HepG2 (cell line): ENCODE results near the gene HSD3B7. TPM values are rescaled to one million over a fixed set of nuclear protein-coding genes. Genes with fewer than 3 reads are reported as not detected.
A peak's percentile ranks its signal among the peaks of the same experiment; 100 is the strongest.

Experiments
- CHD2 ChIP-seq: IDR thresholded peaks from 2 replicates; pipeline ENCODE4 v1.6.1; 2011; ENCODE audit warnings: low read depth, low read length, improper control_type of control experiment
- ETV5 ChIP-seq: IDR thresholded peaks from 2 replicates; pipeline ENCODE4 v1.6.1; 2018; ENCODE audit warnings: missing biosample characterization, missing genetic modification reagents, inconsistent platforms, borderline replicate concordance
- ISL2 ChIP-seq: sonication (generic); formaldehyde crosslinking; IDR thresholded peaks from 2 replicates; pipeline ENCODE4 v1.5.0; 2020; ENCODE audit warnings: missing genetic modification reagents
- KMT2B ChIP-seq: IDR thresholded peaks from 2 replicates; pipeline ENCODE4 v1.6.1; 2016; ENCODE audit warnings: missing genetic modification reagents, missing compliant biosample characterization
- MTA3 ChIP-seq: sonication (generic); formaldehyde crosslinking; IDR thresholded peaks from 2 replicates; pipeline ENCODE4 v1.4.0; 2020; ENCODE audit warnings: missing genetic modification reagents
- RELA ChIP-seq: sonication (generic); formaldehyde crosslinking; IDR thresholded peaks from 2 replicates; pipeline ENCODE4 v1.4.0; 2020; ENCODE audit warnings: missing genetic modification reagents
- RFXAP ChIP-seq: sonication (generic); formaldehyde crosslinking; IDR thresholded peaks from 2 replicates; pipeline ENCODE4 v1.4.0; 2020; ENCODE audit warnings: missing genetic modification reagents, borderline replicate concordance
- SMAD3 ChIP-seq: sonication (generic); formaldehyde crosslinking; IDR thresholded peaks from 2 replicates; pipeline ENCODE4 v1.4.0; 2020; ENCODE audit warnings: missing genetic modification reagents
- SNAPC2 ChIP-seq: sonication (generic); formaldehyde crosslinking; IDR thresholded peaks from 2 replicates; pipeline ENCODE4 v1.8.1; 2022; ENCODE audit warnings: mild to moderate bottlenecking, missing genetic modification reagents
- SP4 ChIP-seq: sonication (generic); formaldehyde crosslinking; IDR thresholded peaks from 2 replicates; pipeline ENCODE4 v1.8.1; 2023; ENCODE audit warnings: mild to moderate bottlenecking, missing genetic modification reagents
- SUZ12 ChIP-seq: fragments of 150-350 bp; IDR thresholded peaks from 2 replicates; pipeline ENCODE4 v1.6.1; 2014; ENCODE audit warnings: low read depth, low read length
- THAP11 ChIP-seq: IDR thresholded peaks from 2 replicates; pipeline ENCODE4 v1.6.1; 2016; ENCODE audit warnings: missing biosample characterization, missing genetic modification reagents
- ZNF101 ChIP-seq: sonication (generic); formaldehyde crosslinking; IDR thresholded peaks from 2 replicates; pipeline ENCODE4 v1.4.0; 2020; ENCODE audit warnings: mild to moderate bottlenecking, low read depth, missing genetic modification reagents, borderline replicate concordance
- ZNF20 ChIP-seq: sonication (generic); formaldehyde crosslinking; IDR thresholded peaks from 2 replicates; pipeline ENCODE4 v1.4.0; 2020; ENCODE audit warnings: mild to moderate bottlenecking, moderate library complexity, missing genetic modification reagents
- ZNF430 ChIP-seq: sonication (generic); formaldehyde crosslinking; IDR thresholded peaks from 2 replicates; pipeline ENCODE4 v1.9.0; 2021; ENCODE audit warnings: mild to moderate bottlenecking, missing genetic modification reagents
- polyA plus RNA-seq, 8 experiments: library from polyadenylated mRNA; depleted of rRNA in 3 of 8; stranded (reverse) in 7 of 8; unstranded in 1 of 8; fragments of >200 nt; fragmentation: Illumina TruSeq in 4 of 8; extraction: Trizol in 4 of 8; gene quantifications; 2 replicates each; pipeline versions ENCODE4 v1.2.1 to v1.2.3, GENCODE V29; 2011 to 2016; ENCODE audit warnings: low read depth in 4 of 8, missing spikeins in 1 of 8, mixed read lengths in 1 of 8; ENCODE audit not compliant: insufficient read depth in 1 of 8
- total RNA-seq, 5 experiments: library from RNA; depleted of rRNA; stranded (reverse); fragments of >200 nt; fragmentation: Illumina TruSeq; extraction: Trizol; gene quantifications; 2 replicates each; pipeline ENCODE4 v1.2.3, GENCODE V29; 2016; ENCODE audit warnings: low read depth in 1 of 5
- TF ChIP-seq, protein P1 (sequence below): sonication (generic); formaldehyde crosslinking; IDR thresholded peaks from 2 replicates; pipeline ENCODE4 v1.8.0; 2022; ENCODE audit warnings: missing genetic modification reagents, mild to moderate bottlenecking, borderline replicate concordance
- TF ChIP-seq, protein P2 (sequence below): sonication (generic); formaldehyde crosslinking; IDR thresholded peaks from 2 replicates; pipeline ENCODE4 v1.4.0; 2020; ENCODE audit warnings: missing genetic modification reagents
- TF ChIP-seq, protein P3 (sequence below): sonication (generic); formaldehyde crosslinking; IDR thresholded peaks from 2 replicates; pipeline ENCODE4 v1.5.0; 2020; ENCODE audit warnings: mild to moderate bottlenecking, missing genetic modification reagents
- TF ChIP-seq, protein P4 (sequence below): sonication (generic); formaldehyde crosslinking; conservative IDR thresholded peaks from 2 replicates; pipeline ENCODE4 v1.4.0; 2020; ENCODE audit warnings: missing genetic modification reagents
- TF ChIP-seq, protein P5 (sequence below): IDR thresholded peaks from 2 replicates; pipeline ENCODE4 v1.6.1; 2016; ENCODE audit warnings: mild to moderate bottlenecking, missing biosample characterization, missing genetic modification reagents
- TF ChIP-seq, protein P6 (sequence below): IDR thresholded peaks from 2 replicates; pipeline ENCODE4 v1.6.1; 2016; ENCODE audit warnings: missing biosample characterization, missing genetic modification reagents, low read depth

HSD3B7 gene
- total and polyA plus RNA-seq, 2 of the 13 experiments (the other 11 are each of a cell fraction or from before 2014, with no cell fraction given): 32.9 to 69.7 TPM

DNA sequence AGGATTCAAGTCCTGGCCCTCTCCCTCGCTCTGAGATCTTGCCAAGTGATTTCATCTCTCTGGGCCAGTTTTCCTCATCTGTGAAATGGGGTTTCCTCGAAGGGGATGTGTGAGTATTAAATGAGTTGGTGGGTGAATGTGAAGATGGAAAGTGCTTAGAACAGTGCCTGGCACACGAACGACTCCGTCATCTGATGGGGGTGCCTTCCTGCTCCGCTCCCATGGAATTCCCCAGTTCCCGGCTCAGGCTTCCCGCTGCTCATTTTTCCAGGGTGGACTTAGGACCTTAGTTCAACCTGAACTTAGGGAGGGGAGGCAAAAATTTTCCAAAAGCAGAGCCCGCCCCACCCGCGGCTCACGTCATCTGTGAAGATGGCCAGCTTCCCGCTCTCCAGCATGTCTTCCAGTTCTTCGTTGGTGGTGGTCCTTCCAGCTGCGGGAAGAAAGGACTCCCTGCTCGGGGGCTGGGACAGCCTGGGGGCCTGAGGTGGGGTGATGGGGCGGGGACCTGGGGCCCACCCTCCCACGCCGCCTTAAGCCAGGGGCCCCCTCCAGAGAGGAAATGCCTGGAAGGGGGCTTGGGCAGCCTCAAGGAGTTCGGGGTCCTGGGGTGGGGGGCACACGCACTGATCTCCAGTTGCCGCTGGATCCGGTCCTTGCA lies 11.4 kb downstream of the HSD3B7 start (continued):
- TF ChIP-seq CHD2 (no peak), ZNF20 (CRISPR knock-in tag) (0 out of 2 replicates have a peak, but pooled peaks have one; percentile 14), MTA3 (CRISPR knock-in tag) (no peak), SMAD3 (CRISPR knock-in tag) (no peak), ZNF101 (CRISPR knock-in tag) (no peak), ZNF430 (CRISPR knock-in tag) (peak; percentile 80; the same call in 1 of the 2 replicates), RFXAP (CRISPR knock-in tag) (peak; percentile 26; the same call in 1 of the 2 replicates), KMT2B (CRISPR knock-in tag) (no peak; the same call in 1 of the 2 replicates), SNAPC2 (no peak), THAP11 (peak; percentile 59; the same call in 1 of the 2 replicates), SP4 (CRISPR knock-in tag) (0 out of 2 replicates have a peak, but pooled peaks have one; percentile 18), ISL2 (CRISPR knock-in tag) (peak; percentile 44; the same call in 1 of the 2 replicates), ETV5 (CRISPR knock-in tag) (peak; percentile 60; the same call in 1 of the 2 replicates), SUZ12 (no peak), RELA (peak; percentile 89; the same call in 1 of the 2 replicates)
- TF ChIP-seq, protein P1, sequence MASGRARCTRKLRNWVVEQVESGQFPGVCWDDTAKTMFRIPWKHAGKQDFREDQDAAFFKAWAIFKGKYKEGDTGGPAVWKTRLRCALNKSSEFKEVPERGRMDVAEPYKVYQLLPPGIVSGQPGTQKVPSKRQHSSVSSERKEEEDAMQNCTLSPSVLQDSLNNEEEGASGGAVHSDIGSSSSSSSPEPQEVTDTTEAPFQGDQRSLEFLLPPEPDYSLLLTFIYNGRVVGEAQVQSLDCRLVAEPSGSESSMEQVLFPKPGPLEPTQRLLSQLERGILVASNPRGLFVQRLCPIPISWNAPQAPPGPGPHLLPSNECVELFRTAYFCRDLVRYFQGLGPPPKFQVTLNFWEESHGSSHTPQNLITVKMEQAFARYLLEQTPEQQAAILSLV (CRISPR knock-in tag): 0 out of 2 replicates have a peak, but pooled peaks have one; percentile 27
- TF ChIP-seq, protein P2, sequence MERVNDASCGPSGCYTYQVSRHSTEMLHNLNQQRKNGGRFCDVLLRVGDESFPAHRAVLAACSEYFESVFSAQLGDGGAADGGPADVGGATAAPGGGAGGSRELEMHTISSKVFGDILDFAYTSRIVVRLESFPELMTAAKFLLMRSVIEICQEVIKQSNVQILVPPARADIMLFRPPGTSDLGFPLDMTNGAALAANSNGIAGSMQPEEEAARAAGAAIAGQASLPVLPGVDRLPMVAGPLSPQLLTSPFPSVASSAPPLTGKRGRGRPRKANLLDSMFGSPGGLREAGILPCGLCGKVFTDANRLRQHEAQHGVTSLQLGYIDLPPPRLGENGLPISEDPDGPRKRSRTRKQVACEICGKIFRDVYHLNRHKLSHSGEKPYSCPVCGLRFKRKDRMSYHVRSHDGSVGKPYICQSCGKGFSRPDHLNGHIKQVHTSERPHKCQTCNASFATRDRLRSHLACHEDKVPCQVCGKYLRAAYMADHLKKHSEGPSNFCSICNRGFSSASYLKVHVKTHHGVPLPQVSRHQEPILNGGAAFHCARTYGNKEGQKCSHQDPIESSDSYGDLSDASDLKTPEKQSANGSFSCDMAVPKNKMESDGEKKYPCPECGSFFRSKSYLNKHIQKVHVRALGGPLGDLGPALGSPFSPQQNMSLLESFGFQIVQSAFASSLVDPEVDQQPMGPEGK (CRISPR knock-in tag): peak; percentile 92
- TF ChIP-seq, protein P3, sequence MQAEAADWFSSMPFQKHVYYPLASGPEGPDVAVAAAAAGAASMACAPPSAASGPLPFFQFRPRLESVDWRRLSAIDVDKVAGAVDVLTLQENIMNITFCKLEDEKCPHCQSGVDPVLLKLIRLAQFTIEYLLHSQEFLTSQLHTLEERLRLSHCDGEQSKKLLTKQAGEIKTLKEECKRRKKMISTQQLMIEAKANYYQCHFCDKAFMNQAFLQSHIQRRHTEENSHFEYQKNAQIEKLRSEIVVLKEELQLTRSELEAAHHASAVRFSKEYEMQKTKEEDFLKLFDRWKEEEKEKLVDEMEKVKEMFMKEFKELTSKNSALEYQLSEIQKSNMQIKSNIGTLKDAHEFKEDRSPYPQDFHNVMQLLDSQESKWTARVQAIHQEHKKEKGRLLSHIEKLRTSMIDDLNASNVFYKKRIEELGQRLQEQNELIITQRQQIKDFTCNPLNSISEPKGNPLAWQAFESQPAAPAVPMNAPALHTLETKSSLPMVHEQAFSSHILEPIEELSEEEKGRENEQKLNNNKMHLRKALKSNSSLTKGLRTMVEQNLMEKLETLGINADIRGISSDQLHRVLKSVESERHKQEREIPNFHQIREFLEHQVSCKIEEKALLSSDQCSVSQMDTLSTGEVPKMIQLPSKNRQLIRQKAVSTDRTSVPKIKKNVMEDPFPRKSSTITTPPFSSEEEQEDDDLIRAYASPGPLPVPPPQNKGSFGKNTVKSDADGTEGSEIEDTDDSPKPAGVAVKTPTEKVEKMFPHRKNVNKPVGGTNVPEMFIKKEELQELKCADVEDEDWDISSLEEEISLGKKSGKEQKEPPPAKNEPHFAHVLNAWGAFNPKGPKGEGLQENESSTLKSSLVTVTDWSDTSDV: no peak
- TF ChIP-seq, protein P4, sequence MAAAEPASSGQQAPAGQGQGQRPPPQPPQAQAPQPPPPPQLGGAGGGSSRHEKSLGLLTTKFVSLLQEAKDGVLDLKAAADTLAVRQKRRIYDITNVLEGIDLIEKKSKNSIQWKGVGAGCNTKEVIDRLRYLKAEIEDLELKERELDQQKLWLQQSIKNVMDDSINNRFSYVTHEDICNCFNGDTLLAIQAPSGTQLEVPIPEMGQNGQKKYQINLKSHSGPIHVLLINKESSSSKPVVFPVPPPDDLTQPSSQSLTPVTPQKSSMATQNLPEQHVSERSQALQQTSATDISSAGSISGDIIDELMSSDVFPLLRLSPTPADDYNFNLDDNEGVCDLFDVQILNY (CRISPR knock-in tag): no peak
- TF ChIP-seq, protein P5, sequence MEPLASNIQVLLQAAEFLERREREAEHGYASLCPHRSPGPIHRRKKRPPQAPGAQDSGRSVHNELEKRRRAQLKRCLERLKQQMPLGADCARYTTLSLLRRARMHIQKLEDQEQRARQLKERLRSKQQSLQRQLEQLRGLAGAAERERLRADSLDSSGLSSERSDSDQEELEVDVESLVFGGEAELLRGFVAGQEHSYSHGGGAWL (CRISPR knock-in tag): 0 out of 2 replicates have a peak, but pooled peaks have one; percentile 3
- TF ChIP-seq, protein P6, sequence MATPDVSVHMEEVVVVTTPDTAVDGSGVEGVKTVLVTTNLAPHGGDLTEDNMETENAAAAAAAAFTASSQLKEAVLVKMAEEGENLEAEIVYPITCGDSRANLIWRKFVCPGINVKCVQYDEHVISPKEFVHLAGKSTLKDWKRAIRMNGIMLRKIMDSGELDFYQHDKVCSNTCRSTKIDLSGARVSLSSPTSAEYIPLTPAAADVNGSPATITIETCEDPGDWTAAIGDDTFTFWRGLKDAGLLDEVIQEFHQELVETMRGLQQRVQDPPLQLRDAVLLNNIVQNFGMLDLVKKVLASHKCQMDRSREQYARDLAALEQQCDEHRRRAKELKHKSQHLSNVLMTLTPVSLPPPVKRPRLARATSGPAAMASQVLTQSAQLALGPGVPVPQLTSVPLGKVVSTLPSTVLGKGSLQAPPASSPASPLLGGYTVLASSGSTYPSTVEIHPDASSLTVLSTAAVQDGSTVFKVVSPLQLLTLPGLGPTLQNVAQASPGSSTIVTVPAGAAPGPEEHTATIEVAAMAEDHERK (CRISPR knock-in tag): no peak
